Upper lobe of left lung (tissue), 6 donors: ENCODE results near the gene KLK3. TPM values are rescaled to one million over a fixed set of nuclear protein-coding genes. Genes with fewer than 3 reads are reported as not detected.
"Not testable (repeated sequence)": the region's sequence is repeated elsewhere in the genome, so short reads cannot be mapped to it uniquely, and the experiment has no call there.

Source experiments
- ATAC-seq, 2 donors: fragments of 200-7000 bp; cut with Tn5 transposase; one replicate each; pipeline ENCODE4 v1.9.1; 2022; ENCODE audit warnings: mild to moderate bottlenecking in 2 of 2, moderate library complexity in 2 of 2; ENCODE audit not compliant: low FRiP score in 2 of 2
- DNase-seq, 2 donors: peaks; one replicate each; pipeline ENCODE4 v3.0.0-alpha.2; 2019 to 2020
- H3K27ac ChIP-seq, 4 donors: fragments of 200-600 bp; sonication (generic); one replicate each; pipeline ENCODE4 v1.5.1; 2016 to 2019
- H3K27me3 ChIP-seq, 4 donors: fragments of 200-600 bp; sonication (generic); one replicate each; pipeline ENCODE4 v1.5.1; 2017 to 2019
- H3K36me3 ChIP-seq, 4 donors: fragments of 200-600 bp; sonication (generic); one replicate each; pipeline ENCODE4 v1.5.1; 2016 to 2019
- H3K4me1 ChIP-seq, 4 donors: fragments of 200-600 bp; sonication (generic); one replicate each; pipeline ENCODE4 v1.5.1; 2018 to 2019
- H3K4me3 ChIP-seq, 4 donors: fragments of 200-600 bp; sonication (generic); one replicate each; pipeline ENCODE4 v1.5.1; 2017 to 2019; ENCODE audit warnings: mild to moderate bottlenecking in 2 of 4, moderate library complexity in 1 of 4
- H3K9me3 ChIP-seq, 4 donors: fragments of 200-600 bp; sonication (generic); one replicate each; pipeline ENCODE4 v1.5.1; 2018 to 2019
- EP300 ChIP-seq, 4 donors: sonication (generic); formaldehyde crosslinking; IDR thresholded peaks; one replicate each; pipeline ENCODE4 v1.5.1; 2017; ENCODE audit warnings: antibody characterized with exemption in 4 of 4, control low read depth in 2 of 4
- POLR2A ChIP-seq, 4 donors: fragments of 450-650 bp; IDR thresholded peaks; one replicate each; pipeline ENCODE4 v1.5.1; 2016 to 2017; ENCODE audit warnings: antibody characterized with exemption in 4 of 4, mild to moderate bottlenecking in 2 of 4
- POLR2AphosphoS5 ChIP-seq, 2 donors: sonication (generic); formaldehyde crosslinking; IDR thresholded peaks; one replicate each; pipeline ENCODE4 v1.5.1; 2017; ENCODE audit warnings: antibody characterized with exemption in 2 of 2
- WGBS, 2 donors: methylation state at CpG; one replicate each; pipeline ENCODE4 v1.1.5; 2017 to 2018; 5-methylcytosine and 5-hydroxymethylcytosine counted together
- total RNA-seq, 6 donors: library from RNA; depleted of rRNA in 4 of 6; stranded (reverse); fragments of >200 nt in 4 of 6; gene quantifications; one replicate each; pipeline versions ENCODE4 v1.1.0 to v1.2.1, GENCODE V29; 2016 to 2021
- TF ChIP-seq, protein P1 (sequence below), 6 experiments: fragments of 450-650 bp in 4 of 6; fragments of 200-600 bp in 2 of 6; sonication (generic) in 2 of 6; IDR thresholded peaks; one replicate each; pipeline ENCODE4 v1.5.1; 2016 to 2019; ENCODE audit warnings: antibody characterized with exemption in 6 of 6
- donor health status: DM: no; HTN: no; CAD: no; lungs with moderate emphysema.
- donor health status: DM: no; HTN: yes; CAD: no; lungs with severe emphysema.

Gene KLK3
- total RNA-seq, 6 donors from 2014 or later: 0.33 TPM; not detected in 5

DNA sequence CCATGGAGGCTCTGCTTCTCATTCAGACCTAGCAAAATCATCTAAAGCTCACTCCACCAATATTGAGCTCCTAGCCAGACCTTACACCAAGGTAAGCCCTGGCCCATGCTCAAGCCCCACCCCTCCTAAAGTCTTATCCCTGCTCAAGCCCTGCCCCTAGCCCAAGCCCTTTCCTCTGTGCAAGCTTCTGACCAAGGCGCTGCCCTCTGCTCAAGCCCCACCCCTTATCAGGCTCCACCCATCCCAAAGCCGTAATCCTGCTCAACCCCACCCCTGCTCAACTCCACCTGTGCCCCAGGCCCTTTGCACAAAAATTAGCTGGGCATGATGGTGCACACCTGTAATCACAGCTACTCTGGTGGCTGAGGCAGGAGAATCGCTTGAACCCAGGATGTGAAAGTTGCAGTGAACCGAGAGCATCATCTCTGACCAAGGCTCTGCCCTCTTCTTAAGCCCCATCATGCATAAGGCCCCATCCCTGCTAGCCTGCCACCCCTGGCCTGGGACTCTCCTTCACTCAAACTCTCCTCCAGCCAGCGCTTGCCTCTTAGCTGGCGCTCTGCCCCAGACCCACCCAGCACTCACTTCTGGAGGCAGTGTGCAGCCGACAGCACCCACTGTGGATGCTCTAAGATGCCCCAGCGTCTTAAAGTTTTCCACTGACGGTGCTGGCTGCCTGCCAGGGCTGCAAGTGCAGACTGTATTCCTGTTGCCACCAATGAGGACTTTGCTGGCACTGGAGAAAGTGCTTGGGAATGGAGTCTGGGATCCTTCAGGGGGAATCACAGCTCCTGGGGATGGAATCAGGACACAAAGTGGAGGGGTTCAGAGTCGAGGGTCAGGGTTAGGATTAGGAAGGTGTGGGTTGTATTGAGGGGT, 40.0 kb downstream of the KLK3 start:
- Histone ChIP-seq H3K9me3 (no peaks in the 10 kb centered on the region), H3K4me1 (no peaks in the 10 kb centered on the region), H3K4me3 (no peak overlapping the region), H3K27ac (no peak overlapping the region), H3K27me3 (no peaks in the 10 kb centered on the region), H3K36me3 (no peaks in the 10 kb centered on the region)
- ATAC-seq: no peak
- TF ChIP-seq POLR2A (IDR thresholded peaks at IDR 0.05): no peak
- TF ChIP-seq, protein P1, sequence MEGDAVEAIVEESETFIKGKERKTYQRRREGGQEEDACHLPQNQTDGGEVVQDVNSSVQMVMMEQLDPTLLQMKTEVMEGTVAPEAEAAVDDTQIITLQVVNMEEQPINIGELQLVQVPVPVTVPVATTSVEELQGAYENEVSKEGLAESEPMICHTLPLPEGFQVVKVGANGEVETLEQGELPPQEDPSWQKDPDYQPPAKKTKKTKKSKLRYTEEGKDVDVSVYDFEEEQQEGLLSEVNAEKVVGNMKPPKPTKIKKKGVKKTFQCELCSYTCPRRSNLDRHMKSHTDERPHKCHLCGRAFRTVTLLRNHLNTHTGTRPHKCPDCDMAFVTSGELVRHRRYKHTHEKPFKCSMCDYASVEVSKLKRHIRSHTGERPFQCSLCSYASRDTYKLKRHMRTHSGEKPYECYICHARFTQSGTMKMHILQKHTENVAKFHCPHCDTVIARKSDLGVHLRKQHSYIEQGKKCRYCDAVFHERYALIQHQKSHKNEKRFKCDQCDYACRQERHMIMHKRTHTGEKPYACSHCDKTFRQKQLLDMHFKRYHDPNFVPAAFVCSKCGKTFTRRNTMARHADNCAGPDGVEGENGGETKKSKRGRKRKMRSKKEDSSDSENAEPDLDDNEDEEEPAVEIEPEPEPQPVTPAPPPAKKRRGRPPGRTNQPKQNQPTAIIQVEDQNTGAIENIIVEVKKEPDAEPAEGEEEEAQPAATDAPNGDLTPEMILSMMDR (IDR thresholded peaks at IDR 0.05): no peak
- TF ChIP-seq EP300 (IDR thresholded peaks at IDR 0.05): no peak
- TF ChIP-seq POLR2AphosphoS5 (IDR thresholded peaks at IDR 0.05): no peak
- DNase-seq: peak in 1 of 2 donors; percentile 17
- WGBS, 2 donors: 70 to 72% methylated on average over 10 of the region's 10 CpGs

DNA sequence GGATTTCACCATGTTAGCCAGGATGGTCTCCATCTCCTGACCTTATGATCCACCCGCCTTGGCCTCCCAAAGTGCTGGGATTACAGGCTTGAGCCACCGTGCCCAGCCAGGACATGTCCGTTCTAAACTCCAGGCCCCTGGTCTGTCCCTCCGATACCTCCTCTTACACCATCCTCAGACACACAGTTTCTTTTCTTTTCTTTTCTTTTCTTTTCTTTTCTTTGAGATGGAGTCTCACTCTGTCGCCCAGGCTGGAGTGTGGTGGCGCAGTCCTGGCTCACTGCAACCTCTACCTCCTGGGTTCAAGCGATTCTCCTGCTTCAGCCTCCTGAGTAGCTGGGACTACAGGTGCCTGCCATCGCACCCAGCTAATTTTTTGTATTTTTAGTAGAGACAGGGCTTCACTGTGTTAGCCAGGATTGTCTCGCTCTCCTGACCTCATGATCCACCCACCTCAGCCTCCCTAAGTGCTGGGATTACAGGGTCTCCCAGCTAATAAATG, 41.4 kb downstream of the KLK3 start:
- H3K27ac ChIP-seq, H3K4me1 ChIP-seq, DNase-seq, H3K9me3 ChIP-seq, H3K27me3 ChIP-seq, H3K4me3 ChIP-seq, H3K36me3 ChIP-seq, ATAC-seq: not testable (repeated sequence)
- WGBS, 2 donors: 88 to 89% methylated on average over 9 of the region's 9 CpGs

DNA sequence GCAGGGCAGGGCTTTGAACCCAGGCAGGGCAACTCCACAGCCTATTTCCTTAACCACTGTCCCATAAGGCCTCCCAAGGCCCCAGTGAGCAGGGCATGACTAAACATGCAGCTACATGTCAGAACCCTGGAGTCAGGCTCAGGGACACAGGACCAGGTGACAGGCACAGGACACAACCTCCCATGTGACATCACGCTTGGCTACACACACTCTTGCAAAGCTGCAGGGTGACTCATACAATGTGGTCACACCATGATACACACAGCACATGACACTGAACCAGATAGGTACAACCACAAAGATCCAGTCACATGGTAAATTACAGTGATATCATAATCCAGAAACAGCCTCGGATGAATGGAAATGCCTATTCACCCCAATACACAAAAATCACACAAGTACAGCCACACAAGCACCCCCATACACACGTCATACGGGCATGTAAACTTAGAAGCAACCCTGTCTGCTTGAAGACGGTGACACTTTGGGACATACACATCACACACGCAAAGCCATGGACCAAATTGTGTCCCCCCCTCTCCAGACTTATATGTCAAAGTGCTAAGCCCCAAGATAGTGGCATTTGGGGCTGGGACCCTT, 42.0 kb downstream of the KLK3 start:
- TF ChIP-seq POLR2A (IDR thresholded peaks at IDR 0.05): no peak
- TF ChIP-seq POLR2AphosphoS5 (IDR thresholded peaks at IDR 0.05): no peak
- no peak for TF ChIP-seq EP300 (IDR thresholded peaks at IDR 0.05)
- TF ChIP-seq, protein P1 (IDR thresholded peaks at IDR 0.05): no peak
- ATAC-seq: peak in 1 of 2 donors; percentile 41
- no peak for DNase-seq
- H3K9me3 ChIP-seq: no peaks in the 10 kb centered on the region
- H3K4me1 ChIP-seq: no peaks in the 10 kb centered on the region
- H3K27me3 ChIP-seq: no peaks in the 10 kb centered on the region
- no peak overlapping the region for H3K27ac ChIP-seq
- H3K36me3 ChIP-seq: no peaks in the 10 kb centered on the region
- 61 to 68% methylated on average over 5 to 6 of the region's 6 CpGs for WGBS, 2 donors
- H3K4me3 ChIP-seq: no peak overlapping the region

DNA sequence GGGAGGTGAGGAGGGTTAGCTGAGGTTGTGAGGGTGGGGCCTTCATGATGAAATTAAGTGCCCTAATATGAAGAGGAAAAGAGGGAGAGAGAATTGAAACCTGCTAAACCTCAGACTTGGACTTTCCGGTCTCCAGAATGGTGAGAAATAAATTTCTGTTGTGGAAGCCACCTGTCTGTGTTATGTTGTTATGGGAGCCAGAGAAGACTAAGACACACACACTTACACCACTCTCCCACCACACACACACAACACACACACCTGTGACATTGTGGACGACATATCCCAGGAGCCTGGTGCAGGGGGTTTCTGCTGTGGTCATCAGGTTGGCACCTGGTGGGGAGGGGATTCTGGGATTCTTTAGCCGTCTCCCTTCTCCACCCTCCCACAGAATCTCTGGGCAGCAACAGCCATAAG, 42.5 kb downstream of the KLK3 start:
- Histone ChIP-seq H3K27me3 (no peaks in the 10 kb centered on the region), H3K36me3 (no peaks in the 10 kb centered on the region), H3K27ac (no peak overlapping the region), H3K9me3 (no peaks in the 10 kb centered on the region), H3K4me1 (no peaks in the 10 kb centered on the region), H3K4me3 (no peak overlapping the region)
- no peak for DNase-seq
- ATAC-seq: peak in 1 of 2 donors; percentile 44
- TF ChIP-seq, protein P1 (IDR thresholded peaks at IDR 0.05): no peak
- TF ChIP-seq POLR2A (IDR thresholded peaks at IDR 0.05) (no peak), POLR2AphosphoS5 (IDR thresholded peaks at IDR 0.05) (no peak), EP300 (IDR thresholded peaks at IDR 0.05) (no peak)
- 54 to 60% methylated on average over 3 of the region's 3 CpGs for WGBS, 2 donors

DNA sequence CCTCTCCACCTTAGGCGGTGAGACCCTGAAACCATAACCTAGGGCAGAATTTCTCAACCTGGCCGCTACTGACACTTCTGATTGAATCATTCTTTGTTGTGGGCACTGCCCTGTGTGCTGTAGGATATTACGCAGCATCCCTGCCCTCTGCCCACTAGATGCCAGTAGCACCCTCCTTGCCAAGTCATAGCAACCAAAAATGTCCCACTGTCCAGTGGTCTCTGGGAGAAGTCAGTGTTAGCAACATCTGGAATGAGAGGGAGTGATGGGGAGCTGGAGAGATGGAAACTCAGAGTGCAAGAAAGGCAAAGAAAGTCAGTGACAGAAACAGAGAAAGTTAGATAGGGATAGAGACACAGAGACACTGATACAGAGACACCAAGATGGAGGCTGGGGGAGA, 42.9 kb downstream of the KLK3 start:
- Histone ChIP-seq H3K4me1 (no peaks in the 10 kb centered on the region), H3K27ac (no peak overlapping the region), H3K27me3 (no peaks in the 10 kb centered on the region), H3K9me3 (no peaks in the 10 kb centered on the region), H3K4me3 (no peak overlapping the region), H3K36me3 (no peaks in the 10 kb centered on the region)
- peak in 1 of 2 donors; percentile 6 for ATAC-seq
- WGBS, 2 donors: 74 to 87% methylated on average over 3 of the region's 3 CpGs
- DNase-seq: no peak
- TF ChIP-seq EP300 (IDR thresholded peaks at IDR 0.05): no peak
- TF ChIP-seq, protein P1 (IDR thresholded peaks at IDR 0.05): no peak
- TF ChIP-seq POLR2AphosphoS5 (IDR thresholded peaks at IDR 0.05): no peak
- TF ChIP-seq POLR2A (IDR thresholded peaks at IDR 0.05): no peak
